Measurements from ENCODE around the gene PALLD. TPM values are rescaled to one million over a fixed set of nuclear protein-coding genes. Genes with fewer than 3 reads are reported as not detected.

The PALLD gene
- total and polyA plus RNA-seq, 2 of the 13 experiments (the other 11 are each of a cell fraction or from before 2014, with no cell fraction given) = 0.50 to 1.5 TPM

- intact Hi-C loops (cut with micrococcal nuclease; ENCODE audit: unreplicated experiment) (no loop called here), in situ Hi-C loops (cut with HindIII; ENCODE audit: extremely low pct_ligation_motif_present, low pct_unique_long_range_greater_than_20kb) (no loop called here)
- no peaks in the 10 kb centered on the region for H3K4me1 ChIP-seq (ENCODE audit: insufficient read depth, low read length)
- no peaks in the 10 kb centered on the region for H3K36me3 ChIP-seq (replicated peaks in 1 of 2; ENCODE audit: control insufficient read depth in 1 of 2, insufficient read depth in 2 of 2, low read length in 2 of 2)
- H4K20me1 ChIP-seq (ENCODE audit: insufficient read depth, low read length) = no peaks in the 10 kb centered on the region
- no peak overlapping the region for H3K9ac ChIP-seq (ENCODE audit: insufficient read depth, low read depth, low read length)
- no peak overlapping the region for H3K4me2 ChIP-seq (ENCODE audit: low read depth, low read length)
- no peak overlapping the region for H3K27ac ChIP-seq (ENCODE audit: extremely low read length, insufficient read depth, low read length)
- TF ChIP-seq CBX1 (IDR thresholded peaks at IDR 0.05; ENCODE audit: low read depth) (no peak), BORCS8-MEF2B (CRISPR knock-in tag; IDR thresholded peaks at IDR 0.05) (no peak), ZNF296 (CRISPR knock-in tag; conservative IDR thresholded peaks at IDR 0.05) (no peak), PHF5A (CRISPR knock-in tag; IDR thresholded peaks at IDR 0.05; ENCODE audit: low read depth, unreplicated experiment) (no peak), SAFB2 (CRISPR knock-in tag; IDR thresholded peaks at IDR 0.05; ENCODE audit: borderline replicate concordance, low read depth) (no peak), PCBP2 (optimal IDR thresholded peaks at IDR 0.05; ENCODE audit: low read depth, low read length, poor library complexity, severe bottlenecking) (no peak), ZNF839 (CRISPR knock-in tag; IDR thresholded peaks at IDR 0.05; ENCODE audit: borderline replicate concordance) (no peak), MAFK (conservative IDR thresholded peaks at IDR 0.05 in 1 of 2, IDR thresholded peaks at IDR 0.05 in 1 of 2; ENCODE audit: low read length in 2 of 2) (no peak), EZH2 (conservative IDR thresholded peaks at IDR 0.05; ENCODE audit: low read depth, low read length) (no peak), GABPA (IDR thresholded peaks at IDR 0.05; ENCODE audit: low read depth, low read length) (no peak), GABPA (CRISPR knock-in tag; IDR thresholded peaks at IDR 0.05; ENCODE audit: low read depth) (no peak), ZNF510 (CRISPR knock-in tag; IDR thresholded peaks at IDR 0.05; ENCODE audit: low read depth) (no peak), ZFP91 (CRISPR knock-in tag; IDR thresholded peaks at IDR 0.05; ENCODE audit: borderline replicate concordance) (no peak), SKI (IDR thresholded peaks at IDR 0.05; ENCODE audit: partially characterized antibody) (no peak), BHLHE40 (IDR thresholded peaks at IDR 0.05; ENCODE audit: low read length) (no peak)
- TF ChIP-seq, protein P1, sequence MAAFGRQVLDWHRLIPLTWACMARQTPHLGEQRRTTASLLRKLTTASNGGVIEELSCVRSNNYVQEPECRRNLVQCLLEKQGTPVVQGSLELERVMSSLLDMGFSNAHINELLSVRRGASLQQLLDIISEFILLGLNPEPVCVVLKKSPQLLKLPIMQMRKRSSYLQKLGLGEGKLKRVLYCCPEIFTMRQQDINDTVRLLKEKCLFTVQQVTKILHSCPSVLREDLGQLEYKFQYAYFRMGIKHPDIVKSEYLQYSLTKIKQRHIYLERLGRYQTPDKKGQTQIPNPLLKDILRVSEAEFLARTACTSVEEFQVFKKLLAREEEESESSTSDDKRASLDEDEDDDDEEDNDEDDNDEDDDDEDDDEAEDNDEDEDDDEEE (CRISPR knock-in tag; IDR thresholded peaks at IDR 0.05) = no peak
- no peak for DNase-seq (ENCODE audit: low spot score)
- no TSS peak for BruUV-seq (replicated peaks)
- no peaks in the 10 kb centered on the region for H3K27me3 ChIP-seq (ENCODE audit: control insufficient read depth in 1 of 2, insufficient read depth in 2 of 2, low read length in 2 of 2)
- H3K9me3 ChIP-seq (ENCODE audit: low read length) = no peaks in the 10 kb centered on the region
- no peak overlapping the region for H3K4me3 ChIP-seq (replicated peaks in 1 of 3; ENCODE audit: insufficient read depth in 1 of 3, low read depth in 2 of 3, low read length in 3 of 3)
- WGBS (ENCODE audit: low lambda C conversion rate) = 58% methylated on average over 4 of the region's 4 CpGs
- H3K79me2 ChIP-seq (ENCODE audit: insufficient read depth, low read length) = no peaks in the 10 kb centered on the region
- no peak overlapping the region for H2AFZ ChIP-seq (ENCODE audit: low read length)
- no peak for FAIRE-seq
- POLR2A ChIA-PET = no interaction called here
- CTCF ChIA-PET (ENCODE audit: low intra/inter-chr PET ratio, low total read pairs) = no interaction called here
- no peak for ATAC-seq
These were observed 343.5 kb downstream of the PALLD start for GRCh38 chr4:168840392-168840763.
